Measurements from ENCODE around the gene FAM222A.

The FAM222A gene

GRCh38 chr12:109707470-109707821 is 6.2 kb upstream of the FAM222A start:
- DNase-seq, result no peak
- in situ Hi-C loops (cut with HindIII; ENCODE audit: low pct_ligation_motif_present, low pct_unique_long_range_greater_than_20kb, low sequenced_read_pairs), result no loop called here

GRCh38 chr12:109708939-109709338 is 4.7 kb upstream of the FAM222A start:
- in situ Hi-C loops (cut with HindIII; ENCODE audit: low pct_ligation_motif_present, low pct_unique_long_range_greater_than_20kb, low sequenced_read_pairs), result no loop called here
- no peak for DNase-seq

DNA sequence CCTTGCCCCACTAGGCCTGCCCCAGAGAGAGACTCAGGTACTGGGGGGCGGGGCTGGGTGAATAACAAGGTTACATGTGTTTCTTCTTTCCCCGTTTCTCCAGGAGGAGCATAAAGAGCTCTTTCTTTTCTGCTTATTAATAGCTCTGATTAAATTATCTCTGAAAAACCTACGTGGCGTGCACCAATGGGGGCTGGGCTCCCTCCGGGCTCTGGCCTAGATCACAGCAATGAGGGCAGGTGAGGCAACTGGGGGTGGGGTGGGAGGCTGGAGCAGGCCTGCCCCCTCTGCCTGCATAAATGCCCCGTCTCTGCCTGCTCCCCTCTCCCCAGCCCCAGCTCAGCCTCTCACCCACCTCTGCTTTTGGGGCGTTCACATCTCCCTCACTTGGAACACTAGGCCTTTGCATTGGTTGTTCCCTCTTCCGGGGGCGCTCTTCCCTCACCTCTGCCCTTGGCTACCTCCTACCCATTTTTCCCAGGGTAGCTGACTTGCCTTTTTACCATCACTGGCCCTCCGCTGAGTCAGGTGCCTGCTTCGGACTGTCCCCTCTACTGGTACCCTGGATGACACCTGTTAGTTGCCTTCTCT is 4.1 kb upstream of the FAM222A start:
- in situ Hi-C loops (cut with HindIII; ENCODE audit: low pct_ligation_motif_present, low pct_unique_long_range_greater_than_20kb, low sequenced_read_pairs), result no loop called here
- no peak for DNase-seq

- in situ Hi-C loops (cut with HindIII; ENCODE audit: low pct_ligation_motif_present, low pct_unique_long_range_greater_than_20kb, low sequenced_read_pairs), result no loop called here
- DNase-seq, result no peak
These were observed 3.3 kb upstream of the FAM222A start for GRCh38 chr12:109710205-109710746.

DNA sequence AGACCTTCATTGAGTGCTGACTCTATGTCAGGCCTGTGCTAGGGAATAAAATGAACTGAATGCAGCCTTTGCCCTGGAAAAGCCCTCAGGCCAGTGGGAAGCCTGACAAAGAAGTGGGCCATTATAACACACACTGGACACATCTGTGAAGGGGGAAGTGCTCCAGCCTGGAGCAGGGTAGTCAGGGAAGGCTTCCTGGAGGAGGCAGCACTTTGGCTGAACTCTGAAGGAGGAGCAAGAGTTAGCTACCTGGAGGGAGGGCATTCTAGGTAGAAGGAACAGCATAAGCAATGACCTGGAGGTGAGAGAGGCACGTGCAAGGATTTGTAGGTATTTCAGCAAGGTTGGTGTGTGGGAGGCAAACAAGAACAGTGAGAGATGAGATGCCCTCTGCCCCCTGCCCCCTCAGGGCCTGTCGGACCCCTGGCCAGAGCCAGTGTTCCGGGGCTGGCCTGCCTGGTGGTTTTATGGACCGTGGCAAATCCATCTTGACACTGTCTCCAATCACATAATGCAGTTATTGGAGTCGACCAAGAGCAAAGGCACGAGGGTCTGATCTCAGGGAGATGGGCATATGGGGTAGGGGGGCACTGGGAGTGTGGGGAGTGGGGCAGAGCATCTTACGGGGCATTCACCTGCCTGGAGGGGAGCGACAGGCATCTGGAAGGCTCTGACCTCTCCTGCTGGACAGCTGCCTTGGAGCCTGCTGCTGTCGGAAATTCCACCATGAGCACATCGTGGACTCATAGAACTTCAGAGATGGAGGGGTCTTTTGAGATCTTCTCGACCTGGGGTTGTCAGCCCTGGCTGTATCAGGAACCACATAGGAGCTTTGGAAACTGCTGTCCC is 2.7 kb upstream of the FAM222A start:
- in situ Hi-C loops (cut with HindIII; ENCODE audit: low pct_ligation_motif_present, low pct_unique_long_range_greater_than_20kb, low sequenced_read_pairs), result no loop called here
- DNase-seq, result no peak

DNA sequence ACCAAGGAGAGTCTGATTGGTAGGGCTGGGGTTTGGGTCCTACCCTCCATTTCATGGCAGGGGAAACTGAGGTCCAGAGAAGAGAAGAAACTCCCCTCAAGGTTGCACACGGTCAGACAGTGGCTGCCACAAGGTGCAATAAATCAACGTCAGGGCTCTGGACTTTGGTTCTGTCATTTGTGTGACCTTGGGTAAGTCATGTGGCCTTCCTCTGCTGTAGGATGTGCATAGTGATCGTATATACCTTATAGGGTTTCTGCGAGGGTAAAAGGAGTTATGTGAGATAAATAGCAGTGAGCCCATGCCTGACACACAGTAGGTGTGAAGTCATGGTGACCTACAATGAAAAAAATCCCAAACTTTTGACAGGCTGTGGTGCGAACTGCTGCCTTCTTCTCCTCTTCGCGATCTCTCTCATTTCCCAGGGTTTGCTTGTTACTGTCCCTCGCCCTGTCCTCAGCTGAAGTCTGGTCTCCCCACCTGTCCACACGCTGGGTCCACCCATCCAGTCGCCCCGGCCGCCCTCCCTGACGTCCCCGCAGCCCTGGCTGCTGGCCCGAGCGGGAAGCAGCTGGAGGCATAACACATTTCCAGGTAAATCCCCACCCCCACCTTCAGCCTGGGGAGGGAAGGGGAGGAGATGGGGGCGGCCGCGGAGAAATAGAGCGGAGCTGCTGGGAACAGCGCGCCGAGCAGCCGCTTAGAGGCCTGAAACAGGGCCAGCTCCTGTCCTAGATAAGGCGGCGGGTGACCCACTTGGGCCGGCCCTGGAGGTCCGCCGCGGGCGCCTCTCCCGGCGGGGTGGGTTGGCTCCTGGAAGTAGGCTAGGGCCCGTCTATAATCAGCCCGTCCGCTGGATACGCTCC is 1.8 kb upstream of the FAM222A start:
- no peak for DNase-seq
- in situ Hi-C loops (cut with HindIII; ENCODE audit: low pct_ligation_motif_present, low pct_unique_long_range_greater_than_20kb, low sequenced_read_pairs), result no loop called here

GRCh38 chr12:109714141-109714912 is 702 bp downstream of the FAM222A start:
- peak; percentile 73 for DNase-seq
- in situ Hi-C loops (cut with HindIII; ENCODE audit: low pct_ligation_motif_present, low pct_unique_long_range_greater_than_20kb, low sequenced_read_pairs), result no loop called here

DNA sequence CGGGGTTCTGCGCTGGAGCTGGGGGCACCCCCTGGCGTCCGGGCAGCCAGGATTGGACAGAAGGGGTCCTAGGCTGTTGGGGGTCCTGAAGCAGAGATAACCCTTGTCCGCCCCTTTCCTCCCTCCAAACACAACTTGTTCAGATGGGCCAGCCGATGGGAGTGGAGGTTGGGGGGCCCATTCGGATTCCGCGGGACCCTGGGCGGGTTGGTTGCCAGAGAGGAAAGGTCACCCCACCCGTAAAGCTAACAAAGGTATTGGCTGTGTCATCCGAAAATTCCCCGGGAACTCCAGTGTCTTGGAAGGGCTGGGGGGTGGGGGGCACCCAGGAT is 1.3 kb downstream of the FAM222A start:
- no peak for DNase-seq
- in situ Hi-C loops (cut with HindIII; ENCODE audit: low pct_ligation_motif_present, low pct_unique_long_range_greater_than_20kb, low sequenced_read_pairs), result no loop called here

DNA sequence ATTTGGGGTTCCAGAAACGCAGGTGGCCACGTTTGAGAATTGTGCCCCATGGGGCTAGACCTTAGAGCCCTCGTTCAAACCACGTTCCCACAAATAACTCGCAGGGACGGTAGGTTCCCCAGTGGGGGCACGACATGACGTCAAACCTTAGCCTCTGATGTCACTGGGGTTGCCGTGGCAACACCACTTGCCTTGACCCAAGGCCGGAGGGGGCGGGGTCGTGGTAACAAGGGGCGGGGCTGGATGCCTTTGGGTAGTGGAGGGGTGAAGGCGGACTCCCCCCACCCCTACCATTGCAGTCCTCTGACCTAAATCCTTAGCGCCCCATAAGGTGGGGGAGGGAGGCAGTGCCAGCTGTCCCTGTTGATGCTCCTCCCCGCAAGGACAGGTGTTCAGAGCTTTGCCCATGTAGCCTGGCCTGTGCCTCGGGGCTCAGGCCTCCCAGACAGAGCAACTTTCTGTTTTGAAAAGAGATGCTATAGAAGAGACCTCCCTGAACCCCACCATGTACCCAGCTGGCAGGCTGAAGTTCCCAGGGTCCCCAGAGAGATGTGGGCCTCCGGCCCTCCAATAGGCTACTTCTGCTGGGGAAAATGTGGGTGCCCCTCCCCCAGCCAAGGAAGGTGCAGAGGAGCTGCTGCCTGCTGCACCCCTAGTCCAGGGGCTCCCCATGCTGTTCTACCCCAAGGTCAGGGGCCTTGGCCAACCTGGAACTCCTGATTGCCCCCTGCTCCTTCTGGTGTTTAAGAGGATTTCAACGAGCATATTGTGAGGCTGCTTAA is 1.9 kb downstream of the FAM222A start:
- in situ Hi-C loops (cut with HindIII; ENCODE audit: low pct_ligation_motif_present, low pct_unique_long_range_greater_than_20kb, low sequenced_read_pairs), result no loop called here
- no peak for DNase-seq

- in situ Hi-C loops (cut with HindIII; ENCODE audit: low pct_ligation_motif_present, low pct_unique_long_range_greater_than_20kb, low sequenced_read_pairs), result no loop called here
- no peak for DNase-seq
These were observed 2.5 kb downstream of the FAM222A start for GRCh38 chr12:109716092-109716479.

- DNase-seq, result no peak
- in situ Hi-C loops (cut with HindIII; ENCODE audit: low pct_ligation_motif_present, low pct_unique_long_range_greater_than_20kb, low sequenced_read_pairs), result no loop called here
These were observed 3.1 kb downstream of the FAM222A start for GRCh38 chr12:109716512-109717389.

DNA sequence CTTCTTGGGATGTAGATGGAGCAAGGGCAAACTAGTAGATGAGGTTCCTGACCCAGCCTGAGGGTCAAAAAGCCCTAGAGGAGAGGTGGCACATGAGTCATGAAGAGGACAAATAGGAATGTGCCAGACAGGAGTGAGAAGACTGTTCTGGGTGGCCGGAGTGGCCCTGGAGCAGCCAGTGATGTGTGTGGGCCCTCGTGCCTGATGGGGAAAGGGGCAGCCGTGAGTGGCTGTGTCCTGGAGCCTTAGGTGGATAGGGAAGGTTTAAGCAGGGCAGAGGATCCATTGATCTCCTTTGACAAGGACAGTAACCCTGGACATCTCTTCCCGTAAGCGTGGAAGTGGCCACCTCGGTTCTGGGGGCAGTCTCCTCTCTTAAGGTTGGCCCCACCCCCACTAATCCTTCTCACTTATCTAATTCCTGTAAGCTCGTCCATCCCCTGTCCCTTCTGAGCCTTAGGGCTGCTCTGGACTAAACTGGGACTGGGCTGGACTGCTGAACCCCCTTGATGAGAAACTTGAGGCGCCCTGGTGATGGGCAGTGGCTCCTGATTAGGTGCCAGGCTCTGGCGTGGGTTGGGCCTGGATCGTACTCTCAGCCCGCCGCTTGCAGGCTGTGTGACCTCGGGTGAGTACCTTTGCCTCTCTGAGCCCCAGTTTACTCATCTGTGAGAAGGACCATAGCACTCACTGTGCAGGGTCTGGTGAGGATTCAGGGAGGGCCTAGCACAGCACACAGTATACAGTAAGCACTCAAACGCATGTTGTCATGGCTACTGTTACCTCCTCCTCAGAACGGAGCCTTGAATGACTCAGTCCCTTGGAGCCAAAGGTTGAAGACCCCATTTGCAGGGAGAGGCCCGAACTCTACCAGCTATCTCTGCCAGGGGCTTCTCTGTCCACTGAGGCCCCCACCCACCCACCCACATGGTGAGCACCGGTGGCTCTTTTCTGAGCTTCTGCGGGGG is 4.0 kb downstream of the FAM222A start:
- no peak for DNase-seq
- in situ Hi-C loops (cut with HindIII; ENCODE audit: low pct_ligation_motif_present, low pct_unique_long_range_greater_than_20kb, low sequenced_read_pairs), result no loop called here

DNA sequence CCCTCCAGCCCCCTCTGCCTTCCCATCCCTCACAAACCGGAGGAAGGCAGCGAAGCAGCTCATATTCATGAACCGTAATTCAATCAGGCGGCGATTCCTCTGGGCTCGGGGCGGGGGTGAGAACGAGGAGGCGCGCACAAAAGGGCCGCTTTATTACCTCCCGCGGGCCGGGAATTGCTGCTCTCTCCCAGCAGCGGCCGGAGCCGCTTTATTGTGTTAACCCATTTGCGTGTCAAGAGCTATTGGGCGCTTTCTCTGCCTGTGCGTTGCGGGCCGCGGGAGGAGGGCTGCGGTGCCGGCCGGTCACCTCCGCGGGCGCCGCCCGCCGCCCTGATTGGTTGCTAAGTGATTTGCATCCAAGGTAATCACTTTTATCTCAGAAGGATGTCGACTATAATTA is 4.8 kb downstream of the FAM222A start:
- DNase-seq, result no peak
- in situ Hi-C loops (cut with HindIII; ENCODE audit: low pct_ligation_motif_present, low pct_unique_long_range_greater_than_20kb, low sequenced_read_pairs), result no loop called here

GRCh38 chr12:109719123-109720022 is 5.7 kb downstream of the FAM222A start:
- DNase-seq, result peak; percentile 42
- in situ Hi-C loops (cut with HindIII; ENCODE audit: low pct_ligation_motif_present, low pct_unique_long_range_greater_than_20kb, low sequenced_read_pairs), result no loop called here

Data from ACHN (cell line).